HG02588 (cell line): ENCODE results near the gene PIGV.

Experiments used
- ATAC-seq: cut with Tn5 transposase; IDR thresholded peaks from one replicate; pipeline ENCODE4 v1.9.1; 2021; ENCODE audit warnings: mild to moderate bottlenecking, moderate library complexity; ENCODE audit not compliant: unreplicated experiment

The PIGV gene

GRCh38 chr1:26787706-26788514, at the start of gene PIGV:
Gene PIGV, plus strand, starts transcription at chr1:26787950. Its CDS starts 2,866 bp downstream, at chr1:26790816.
- peak; percentile 65 for ATAC-seq

GRCh38 chr1:26739329-26739914, 48.3 kb upstream of the PIGV start:
- ATAC-seq = no peak

GRCh38 chr1:26740023-26740634, 47.6 kb upstream of the PIGV start:
- ATAC-seq = no peak

- ATAC-seq = no peak
Measured at GRCh38 chr1:26740952-26741351, 46.8 kb upstream of the PIGV start.

- ATAC-seq = no peak
Measured at GRCh38 chr1:26743426-26744059, 44.2 kb upstream of the PIGV start.

- peak; percentile 96 for ATAC-seq
Measured at GRCh38 chr1:26744075-26744959, 43.4 kb upstream of the PIGV start.

GRCh38 chr1:26745191-26745590, 42.6 kb upstream of the PIGV start:
- ATAC-seq = no peak

- ATAC-seq = no peak
Measured at GRCh38 chr1:26747048-26747447, 40.7 kb upstream of the PIGV start.

- no peak for ATAC-seq
Measured at GRCh38 chr1:26748351-26748750, 39.4 kb upstream of the PIGV start.

GRCh38 chr1:26749458-26749857, 38.3 kb upstream of the PIGV start:
- ATAC-seq = no peak

GRCh38 chr1:26750428-26750827, 37.3 kb upstream of the PIGV start:
- ATAC-seq = no peak

- ATAC-seq = no peak
Measured at GRCh38 chr1:26752519-26752918, 35.2 kb upstream of the PIGV start.

GRCh38 chr1:26754086-26754874, 33.5 kb upstream of the PIGV start:
- no peak for ATAC-seq

- no peak for ATAC-seq
Measured at GRCh38 chr1:26758358-26758757, 29.4 kb upstream of the PIGV start.

GRCh38 chr1:26759531-26759930, 28.2 kb upstream of the PIGV start:
- ATAC-seq = no peak

GRCh38 chr1:26761217-26761616, 26.5 kb upstream of the PIGV start:
- ATAC-seq = no peak

GRCh38 chr1:26767714-26768113, 20.0 kb upstream of the PIGV start:
- no peak for ATAC-seq

- no peak for ATAC-seq
Measured at GRCh38 chr1:26768755-26769154, 19.0 kb upstream of the PIGV start.

- no peak for ATAC-seq
Measured at GRCh38 chr1:26771285-26771642, 16.5 kb upstream of the PIGV start.
